T-helper 2 cell treated with Interferon-gamma antibody and Interleukin-4, amounts not matched to agents 5 μg/mL and 100 μg/mL, for 36 hours (primary cell): ENCODE data around the gene CUL1.
A peak's percentile ranks its signal among the peaks of the same experiment; 100 is the strongest.

Experiments used
- DNase-seq: peaks from one replicate; pipeline ENCODE4 v3.0.0; 2021; ENCODE audit warnings: low spot score
- H3K27ac Mint-ChIP-seq: one replicate; pipeline ENCODE4 v1.8.0; 2021; ENCODE audit warnings: mild to moderate bottlenecking, mixed read lengths
- H3K27me3 Mint-ChIP-seq: one replicate; pipeline ENCODE4 v1.8.0; 2021; ENCODE audit warnings: low read depth, mixed read lengths
- H3K36me3 Mint-ChIP-seq: one replicate; pipeline ENCODE4 v1.8.0; 2021; ENCODE audit warnings: low read depth, mixed read lengths
- H3K4me1 Mint-ChIP-seq: one replicate; pipeline ENCODE4 v1.8.0; 2021; ENCODE audit warnings: low read depth, mixed read lengths
- H3K4me3 Mint-ChIP-seq: one replicate; pipeline ENCODE4 v1.8.0; 2022; ENCODE audit warnings: mild to moderate bottlenecking, moderate library complexity, mixed read lengths
- H3K9me3 Mint-ChIP-seq: one replicate; pipeline ENCODE4 v1.8.0; 2021; ENCODE audit warnings: mixed read lengths

CUL1 gene

GRCh38 chr7:148684289-148684830 lies 14.3 kb upstream of the CUL1 start:
- no peak overlapping the region for H3K27ac Mint-ChIP-seq
- no peaks in the 10 kb centered on the region for H3K36me3 Mint-ChIP-seq
- H3K4me3 Mint-ChIP-seq: no peak overlapping the region
- H3K9me3 Mint-ChIP-seq: peaks cover 7% of the 10 kb centered on the region
- H3K27me3 Mint-ChIP-seq: peaks cover 35% of the 10 kb centered on the region
- H3K4me1 Mint-ChIP-seq: no peaks in the 10 kb centered on the region
- no peak for DNase-seq

- no peak overlapping the region for H3K4me3 Mint-ChIP-seq
Measured at GRCh38 chr7:148686312-148686937, 12.3 kb upstream of the CUL1 start.

GRCh38 chr7:148687555-148687954 lies 11.1 kb upstream of the CUL1 start:
- H3K4me1 Mint-ChIP-seq: no peaks in the 10 kb centered on the region
- no peak for DNase-seq
- H3K9me3 Mint-ChIP-seq: no peaks in the 10 kb centered on the region
- H3K36me3 Mint-ChIP-seq: no peaks in the 10 kb centered on the region
- no peak overlapping the region for H3K4me3 Mint-ChIP-seq
- H3K27me3 Mint-ChIP-seq: peaks cover 8% of the 10 kb centered on the region
- H3K27ac Mint-ChIP-seq: no peak overlapping the region

More at GRCh38 chr7:148686312-148686937, 12.3 kb upstream of the CUL1 start:
- no peak for DNase-seq
- Mint-ChIP-seq H3K9me3 (peaks cover 7% of the 10 kb centered on the region), H3K36me3 (no peaks in the 10 kb centered on the region), H3K27me3 (peaks cover 16% of the 10 kb centered on the region), H3K27ac (no peak overlapping the region), H3K4me1 (no peaks in the 10 kb centered on the region)

GRCh38 chr7:148688526-148688925 lies 10.2 kb upstream of the CUL1 start:
- Mint-ChIP-seq H3K27ac (no peak overlapping the region), H3K4me3 (no peak overlapping the region), H3K36me3 (no peaks in the 10 kb centered on the region), H3K4me1 (no peaks in the 10 kb centered on the region), H3K27me3 (peaks cover 8% of the 10 kb centered on the region), H3K9me3 (no peaks in the 10 kb centered on the region)
- no peak for DNase-seq

GRCh38 chr7:148693651-148694050 lies 5.1 kb upstream of the CUL1 start:
- peaks cover 13% of the 10 kb centered on the region for H3K4me1 Mint-ChIP-seq
- no peak for DNase-seq
- H3K36me3 Mint-ChIP-seq: no peaks in the 10 kb centered on the region
- H3K4me3 Mint-ChIP-seq: no peak overlapping the region
- no peak overlapping the region for H3K27ac Mint-ChIP-seq
- H3K9me3 Mint-ChIP-seq: no peaks in the 10 kb centered on the region
- H3K27me3 Mint-ChIP-seq: peaks cover 3% of the 10 kb centered on the region

- Mint-ChIP-seq H3K4me1 (peaks cover 13% of the 10 kb centered on the region), H3K4me3 (no peak overlapping the region), H3K27me3 (no peaks in the 10 kb centered on the region), H3K27ac (no peak overlapping the region), H3K9me3 (no peaks in the 10 kb centered on the region), H3K36me3 (no peaks in the 10 kb centered on the region)
- no peak for DNase-seq
Measured at GRCh38 chr7:148694631-148695030, 4.1 kb upstream of the CUL1 start.

GRCh38 chr7:148695953-148696352 lies 2.8 kb upstream of the CUL1 start:
- Mint-ChIP-seq H3K4me3 (no peak overlapping the region), H3K4me1 (peaks cover 23% of the 10 kb centered on the region), H3K36me3 (peaks cover 3% of the 10 kb centered on the region), H3K27me3 (no peaks in the 10 kb centered on the region), H3K27ac (no peak overlapping the region), H3K9me3 (no peaks in the 10 kb centered on the region)
- DNase-seq: no peak

GRCh38 chr7:148696787-148697186 lies 1.9 kb upstream of the CUL1 start:
- DNase-seq: no peak
- Mint-ChIP-seq H3K9me3 (no peaks in the 10 kb centered on the region), H3K4me1 (peaks cover 31% of the 10 kb centered on the region), H3K27me3 (no peaks in the 10 kb centered on the region), H3K4me3 (peak overlapping the region; percentile 38), H3K36me3 (peaks cover 3% of the 10 kb centered on the region), H3K27ac (peak overlapping the region; percentile 6)

- Mint-ChIP-seq H3K27me3 (no peaks in the 10 kb centered on the region), H3K4me1 (peaks cover 33% of the 10 kb centered on the region), H3K27ac (peak overlapping the region; percentile 88), H3K9me3 (no peaks in the 10 kb centered on the region), H3K4me3 (peak overlapping the region; percentile 87), H3K36me3 (peaks cover 3% of the 10 kb centered on the region)
- DNase-seq: peak; percentile 65
Measured at GRCh38 chr7:148697256-148698006, 1.3 kb upstream of the CUL1 start.

GRCh38 chr7:148698007-148698396 lies 701 bp upstream of the CUL1 start:
- H3K27me3 Mint-ChIP-seq: no peaks in the 10 kb centered on the region
- peak overlapping the region; percentile 88 for H3K27ac Mint-ChIP-seq
- no peak for DNase-seq
- peaks cover 3% of the 10 kb centered on the region for H3K36me3 Mint-ChIP-seq
- peak overlapping the region; percentile 87 for H3K4me3 Mint-ChIP-seq
- peaks cover 38% of the 10 kb centered on the region for H3K4me1 Mint-ChIP-seq
- no peaks in the 10 kb centered on the region for H3K9me3 Mint-ChIP-seq

- H3K4me1 Mint-ChIP-seq: peaks cover 41% of the 10 kb centered on the region
Measured at GRCh38 chr7:148699024-148699781, 500 bp downstream of the CUL1 start.

GRCh38 chr7:148699782-148700629 lies 1.3 kb downstream of the CUL1 start:
- peak overlapping the region; percentile 87 for H3K4me3 Mint-ChIP-seq
- peak overlapping the region; percentile 87 for H3K27ac Mint-ChIP-seq
- peaks cover 45% of the 10 kb centered on the region for H3K4me1 Mint-ChIP-seq
- H3K36me3 Mint-ChIP-seq: peaks cover 3% of the 10 kb centered on the region
- H3K27me3 Mint-ChIP-seq: no peaks in the 10 kb centered on the region
- no peaks in the 10 kb centered on the region for H3K9me3 Mint-ChIP-seq
- DNase-seq: no peak

More at GRCh38 chr7:148699024-148699781, 500 bp downstream of the CUL1 start:
- Mint-ChIP-seq H3K27ac (peak overlapping the region; percentile 83), H3K36me3 (peaks cover 3% of the 10 kb centered on the region), H3K27me3 (no peaks in the 10 kb centered on the region), H3K4me3 (peak overlapping the region; percentile 70), H3K9me3 (no peaks in the 10 kb centered on the region)
- DNase-seq: peak; percentile 70

GRCh38 chr7:148700661-148701064 lies 2.0 kb downstream of the CUL1 start:
- no peak for DNase-seq
- no peaks in the 10 kb centered on the region for H3K27me3 Mint-ChIP-seq
- peak overlapping the region; percentile 87 for H3K4me3 Mint-ChIP-seq
- H3K9me3 Mint-ChIP-seq: no peaks in the 10 kb centered on the region
- H3K36me3 Mint-ChIP-seq: peaks cover 3% of the 10 kb centered on the region
- H3K4me1 Mint-ChIP-seq: peaks cover 48% of the 10 kb centered on the region
- H3K27ac Mint-ChIP-seq: peak overlapping the region; percentile 35
